ENCODE results near the gene CCDC28A.

DNA sequence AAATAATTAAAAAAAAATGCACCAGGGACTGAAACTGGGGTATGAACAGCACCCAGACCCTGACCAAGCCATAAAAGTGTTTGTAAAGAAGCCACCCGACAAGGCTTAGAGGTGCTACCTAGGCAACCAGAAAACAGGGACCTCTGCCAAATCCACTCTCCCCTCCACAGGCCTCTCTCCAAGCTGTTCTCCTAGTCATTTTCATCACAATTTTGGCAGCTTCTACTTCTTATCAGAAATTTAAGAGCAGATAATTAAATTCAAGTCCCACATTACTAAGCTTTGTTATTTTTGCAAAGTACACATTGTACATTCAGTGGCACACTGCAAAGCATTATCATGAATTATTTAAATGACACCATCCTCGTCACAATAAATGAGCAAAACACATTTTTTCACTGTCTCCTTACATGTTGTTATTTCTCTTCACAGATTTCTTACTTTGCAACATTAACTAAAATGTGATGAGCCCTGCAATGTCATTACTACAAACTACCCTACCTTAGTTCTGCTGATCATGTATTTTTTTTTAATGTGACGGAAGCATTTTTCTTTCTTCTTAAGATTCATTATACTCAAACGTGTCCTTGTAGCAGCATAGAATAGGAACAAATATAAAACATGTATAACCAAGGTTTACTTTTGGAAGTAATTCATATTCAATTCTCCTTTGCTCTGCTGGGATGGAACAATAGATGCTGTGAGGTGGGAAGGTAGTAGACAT is 60.4 kb downstream of the CCDC28A start:
- TF ChIP-seq YY1 (IDR thresholded peaks at IDR 0.05; ENCODE audit: low read depth): no peak
- TF ChIP-seq CREB1 (IDR thresholded peaks at IDR 0.05; ENCODE audit: low read depth): no peak
- TF ChIP-seq TAF1 (IDR thresholded peaks at IDR 0.05; ENCODE audit: low read depth): no peak
- TF ChIP-seq TEAD4 (IDR thresholded peaks at IDR 0.05): no peak
- no peak for TF ChIP-seq EP300 (IDR thresholded peaks at IDR 0.05; ENCODE audit: borderline replicate concordance)
- TF ChIP-seq, protein P1, sequence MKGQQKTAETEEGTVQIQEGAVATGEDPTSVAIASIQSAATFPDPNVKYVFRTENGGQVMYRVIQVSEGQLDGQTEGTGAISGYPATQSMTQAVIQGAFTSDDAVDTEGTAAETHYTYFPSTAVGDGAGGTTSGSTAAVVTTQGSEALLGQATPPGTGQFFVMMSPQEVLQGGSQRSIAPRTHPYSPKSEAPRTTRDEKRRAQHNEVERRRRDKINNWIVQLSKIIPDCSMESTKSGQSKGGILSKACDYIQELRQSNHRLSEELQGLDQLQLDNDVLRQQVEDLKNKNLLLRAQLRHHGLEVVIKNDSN (IDR thresholded peaks at IDR 0.05): no peak
- TF ChIP-seq RAD21 (IDR thresholded peaks at IDR 0.05; ENCODE audit: low read depth): no peak
